Inflammatory macrophage treated with lipopolysaccharide for 4 hours (primary cell): ENCODE measurements around the gene SLIT3.
A peak's percentile ranks its signal among the peaks of the same experiment; 100 is the strongest.

ENCODE experiments used
- DNase-seq: peaks from one replicate; pipeline ENCODE4 v3.0.0-alpha.2; 2020

SLIT3 gene

DNA sequence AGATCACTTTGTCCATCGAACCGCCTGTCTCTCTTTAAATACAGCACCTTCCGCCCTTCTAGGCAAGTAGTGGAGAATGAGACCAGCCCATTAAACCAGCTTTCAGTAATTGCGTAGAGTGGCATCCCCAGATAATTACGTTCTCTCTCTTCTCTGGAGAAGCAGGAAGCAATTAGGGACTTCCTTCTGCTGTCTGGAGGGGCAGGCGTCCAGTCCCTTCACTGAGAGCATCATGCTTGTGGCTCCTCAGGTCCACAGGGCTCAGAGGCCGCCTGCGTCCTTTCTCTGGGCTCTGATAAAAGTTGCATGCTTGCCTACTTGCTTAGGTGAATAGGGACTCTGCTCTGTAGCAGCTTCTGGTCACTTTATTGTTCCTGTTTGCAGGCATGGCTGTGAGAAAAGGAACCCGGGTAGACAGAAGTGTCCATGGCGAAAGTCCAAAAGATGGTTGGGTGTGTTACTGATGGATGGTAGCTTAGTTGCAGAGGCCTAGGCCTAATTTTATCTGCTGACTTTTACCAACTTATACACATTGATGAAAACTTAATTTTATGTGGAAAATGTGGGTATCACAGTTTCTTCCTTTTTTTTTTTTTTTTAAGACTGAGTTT lies 422.7 kb downstream of the SLIT3 start:
- DNase-seq: no peak

DNA sequence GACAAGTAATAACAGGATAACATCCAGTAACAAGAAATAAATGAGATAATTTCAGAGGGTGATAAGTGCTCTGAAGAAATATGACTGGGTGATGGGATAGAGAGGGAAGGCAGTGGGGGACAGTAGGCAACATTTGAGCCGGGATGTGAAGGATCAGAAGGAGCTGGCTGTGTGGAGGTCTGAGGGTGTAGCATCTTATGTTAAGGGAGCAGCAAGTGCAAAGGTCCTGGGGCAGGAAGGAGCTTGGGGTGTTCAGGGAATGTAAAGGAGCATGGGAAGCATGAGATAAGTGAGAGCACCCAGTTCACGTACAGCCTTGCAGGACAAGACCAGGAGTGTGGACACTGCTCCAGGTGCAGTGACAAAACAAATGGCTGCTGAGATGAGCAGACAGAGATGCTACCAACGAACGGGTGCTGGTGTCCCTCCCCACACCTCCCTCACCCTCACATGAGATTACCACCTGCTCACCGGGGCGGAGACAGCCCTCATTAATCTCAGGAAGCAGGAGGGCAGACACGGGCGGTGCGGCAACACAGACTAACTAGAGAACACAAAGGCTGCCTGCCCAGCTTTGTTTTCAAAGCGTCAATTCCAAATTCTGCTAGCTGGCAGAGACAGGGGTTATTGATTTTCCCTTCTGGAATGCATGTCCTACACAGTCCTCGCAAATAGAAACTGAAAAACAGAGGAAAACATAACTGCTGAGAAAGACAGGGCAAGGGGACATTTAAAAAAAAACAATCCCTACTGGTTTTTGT lies 423.6 kb downstream of the SLIT3 start:
- DNase-seq: no peak

GRCh38 chr5:168876419-168876818 lies 424.5 kb downstream of the SLIT3 start:
- no peak for DNase-seq

- no peak for DNase-seq
Measured at GRCh38 chr5:168875832-168876231, 425.1 kb downstream of the SLIT3 start.

DNA sequence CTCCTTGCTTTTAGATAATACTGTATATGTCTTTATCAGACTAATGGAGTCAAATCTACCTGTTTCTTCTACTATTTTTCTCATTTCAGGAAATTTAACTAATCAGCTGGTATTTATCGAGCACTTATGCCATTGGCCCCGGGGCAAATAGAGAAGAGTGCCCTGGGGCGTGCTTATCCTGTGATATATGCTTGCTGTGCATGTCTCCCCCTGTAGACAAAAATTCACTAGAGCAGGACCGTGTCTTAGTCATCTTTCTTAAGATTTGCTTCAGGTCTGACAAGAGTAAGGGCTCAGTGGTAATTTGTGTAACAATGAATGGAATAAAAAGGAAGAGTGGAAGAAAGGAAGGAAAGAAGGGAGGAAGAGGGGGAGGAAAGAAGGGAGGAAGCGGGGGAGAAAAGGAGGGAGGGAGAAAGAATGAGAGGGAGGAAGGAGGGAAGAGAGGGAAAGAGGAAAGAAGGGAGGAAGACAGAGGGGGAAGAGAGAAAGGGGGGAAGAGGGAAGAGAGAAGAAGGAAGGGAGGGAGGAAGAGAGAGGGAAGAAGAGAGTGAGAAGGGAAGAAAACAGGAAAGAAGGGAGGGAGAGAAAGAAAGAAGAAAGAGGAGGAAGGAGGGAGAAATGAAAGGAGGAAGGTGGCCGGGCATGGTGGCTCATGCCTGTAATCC lies 426.1 kb downstream of the SLIT3 start:
- DNase-seq: no peak

DNA sequence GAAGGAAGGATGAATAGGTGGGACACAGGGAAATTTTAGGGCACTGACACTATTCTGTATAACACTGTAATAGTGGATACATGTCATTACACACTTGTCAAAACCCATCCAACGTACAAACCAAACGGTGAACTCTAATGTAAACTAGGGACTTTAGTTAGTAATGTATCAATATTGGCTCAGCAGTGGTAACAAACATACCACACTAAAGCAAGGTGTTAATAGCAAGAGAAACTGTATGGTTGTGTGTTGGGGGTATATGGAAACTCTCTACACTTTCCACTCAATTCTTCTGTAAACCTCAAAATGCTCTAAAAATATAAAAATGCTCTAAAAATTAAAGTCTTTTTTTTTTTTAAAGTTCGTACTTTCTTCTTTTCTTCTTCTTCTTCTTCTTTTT lies 428.7 kb downstream of the SLIT3 start:
- no peak for DNase-seq

DNA sequence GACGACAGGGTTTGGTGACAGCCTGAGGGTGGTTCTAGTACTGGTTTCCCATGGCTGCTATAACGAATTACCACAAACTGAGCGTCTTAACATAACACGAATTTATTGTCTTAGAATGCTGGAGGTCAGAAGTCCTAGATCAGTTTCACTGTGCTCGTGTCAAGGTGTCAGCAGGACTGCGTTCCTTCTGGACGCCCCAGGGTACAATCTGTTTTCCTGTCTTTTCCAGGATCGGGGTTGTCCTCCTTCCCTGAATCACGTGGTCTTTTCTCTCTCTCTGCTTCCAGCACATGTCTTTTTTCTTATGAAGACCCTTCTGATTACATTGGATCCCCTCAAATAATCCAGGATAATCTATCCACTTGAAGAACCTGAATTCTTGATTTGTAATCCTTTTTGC lies 430.0 kb downstream of the SLIT3 start:
- no peak for DNase-seq

DNA sequence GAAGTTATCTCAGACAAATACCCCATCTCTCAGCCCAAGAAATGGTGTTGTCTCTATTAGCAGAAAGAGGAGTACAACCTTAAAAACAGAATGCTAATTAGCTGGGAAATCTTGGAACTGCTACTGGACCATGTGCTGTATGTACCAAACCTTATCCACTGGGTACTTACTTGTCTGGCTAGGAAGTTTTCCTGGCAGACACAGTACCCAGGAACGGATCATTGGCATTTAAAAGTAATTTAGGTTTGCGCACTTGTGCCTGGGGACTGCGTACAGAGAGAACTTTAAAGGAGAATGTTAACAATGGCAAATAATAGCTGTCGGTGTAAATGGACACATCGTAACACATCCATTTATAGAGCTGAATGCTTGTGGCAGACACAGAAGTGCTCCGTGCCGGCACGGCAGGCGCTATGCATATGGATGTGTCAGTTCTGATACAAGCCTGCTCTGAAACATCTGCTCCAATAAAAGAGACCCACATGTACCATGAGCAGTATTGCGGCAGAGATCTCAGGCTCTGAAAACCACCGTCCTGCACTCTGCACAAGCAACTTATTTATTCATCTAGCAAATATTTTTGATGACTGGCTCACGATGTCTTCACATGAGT lies 431.2 kb downstream of the SLIT3 start:
- no peak for DNase-seq

- no peak for DNase-seq
Measured at GRCh38 chr5:168867241-168867640, 433.7 kb downstream of the SLIT3 start.

DNA sequence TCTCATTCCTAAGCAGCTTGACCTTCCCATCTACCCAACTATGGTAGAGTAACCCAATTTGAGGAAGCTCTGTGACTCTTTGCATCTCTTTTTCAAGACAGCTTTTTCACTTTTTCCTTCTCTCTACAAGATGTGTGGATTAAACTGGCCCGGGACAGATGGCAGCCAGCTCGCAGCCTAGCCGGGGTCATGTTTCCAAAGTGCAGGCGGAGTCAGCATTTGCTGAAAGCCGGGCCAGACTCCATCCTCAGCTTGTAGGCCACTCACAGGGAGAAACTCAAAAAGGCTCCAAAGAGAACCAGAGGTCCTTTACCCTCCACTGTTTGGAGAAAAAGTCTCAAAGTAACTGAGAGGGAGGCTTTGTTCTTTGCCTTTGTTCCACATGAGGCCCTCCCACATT lies 435.0 kb downstream of the SLIT3 start:
- DNase-seq: no peak

DNA sequence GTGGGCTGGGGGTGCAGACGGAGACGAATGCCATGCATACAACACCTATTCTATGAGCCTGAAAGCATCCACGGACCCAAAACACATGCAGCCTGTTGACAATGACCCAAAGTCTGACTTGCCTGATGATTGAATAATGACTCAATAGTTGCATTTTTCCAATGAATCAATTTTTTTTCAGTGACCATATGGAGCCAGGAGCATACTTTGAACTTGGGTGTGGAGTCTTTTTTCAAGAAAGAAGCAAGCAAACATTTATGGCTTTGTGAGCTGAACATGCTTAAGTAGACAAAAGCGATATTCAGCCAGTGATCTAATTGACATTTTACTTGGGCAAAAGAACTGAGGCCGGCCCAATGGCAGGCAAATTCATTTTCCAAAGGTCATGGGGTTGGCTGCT lies 437.9 kb downstream of the SLIT3 start:
- no peak for DNase-seq

DNA sequence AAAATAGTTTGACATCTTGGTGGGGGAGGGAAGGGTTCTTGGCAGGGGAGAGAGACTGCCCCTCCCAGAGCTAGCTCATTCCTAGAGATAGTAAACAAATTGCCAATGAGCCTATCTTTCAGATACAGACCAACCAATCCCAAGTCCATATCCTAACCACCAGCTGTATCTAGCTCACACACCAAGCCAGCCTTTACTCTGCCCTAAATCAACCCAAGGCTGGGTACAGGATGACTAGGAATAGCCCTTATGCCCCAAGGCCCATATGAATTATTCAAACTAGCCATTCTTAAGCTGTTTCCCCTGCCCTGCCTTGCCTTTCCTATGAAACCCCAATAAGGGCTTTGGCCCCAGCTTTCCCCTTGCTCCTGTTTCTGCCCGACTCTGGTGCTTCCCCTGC lies 440.4 kb downstream of the SLIT3 start:
- DNase-seq: no peak

- no peak for DNase-seq
Measured at GRCh38 chr5:168860081-168860480, 440.9 kb downstream of the SLIT3 start.

- DNase-seq: no peak
Measured at GRCh38 chr5:168859471-168859870, 441.5 kb downstream of the SLIT3 start.

GRCh38 chr5:168858994-168859393 lies 441.9 kb downstream of the SLIT3 start:
- no peak for DNase-seq

DNA sequence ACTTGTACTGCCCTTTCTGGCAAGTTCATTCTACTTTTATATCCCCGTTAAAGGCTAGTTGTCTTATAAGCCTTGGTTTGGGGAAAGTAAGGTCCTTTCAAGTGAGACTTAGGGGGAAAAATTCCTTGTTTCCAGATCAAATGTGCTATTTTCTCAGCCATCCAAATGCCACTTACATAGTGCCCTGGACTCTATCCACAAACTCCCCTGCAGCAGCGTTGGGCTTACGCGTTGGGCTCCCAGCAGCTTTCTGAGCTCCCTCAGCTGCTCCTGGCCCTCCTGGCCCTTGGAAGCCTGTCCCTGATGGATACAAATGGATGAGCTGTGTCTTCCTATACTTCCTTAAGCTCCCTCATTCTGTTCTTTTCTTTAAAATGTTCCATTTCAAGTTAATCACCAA lies 442.6 kb downstream of the SLIT3 start:
- DNase-seq: no peak

- DNase-seq: no peak
Measured at GRCh38 chr5:168853972-168854371, 447.0 kb downstream of the SLIT3 start.

- no peak for DNase-seq
Measured at GRCh38 chr5:168852329-168852728, 448.6 kb downstream of the SLIT3 start.

DNA sequence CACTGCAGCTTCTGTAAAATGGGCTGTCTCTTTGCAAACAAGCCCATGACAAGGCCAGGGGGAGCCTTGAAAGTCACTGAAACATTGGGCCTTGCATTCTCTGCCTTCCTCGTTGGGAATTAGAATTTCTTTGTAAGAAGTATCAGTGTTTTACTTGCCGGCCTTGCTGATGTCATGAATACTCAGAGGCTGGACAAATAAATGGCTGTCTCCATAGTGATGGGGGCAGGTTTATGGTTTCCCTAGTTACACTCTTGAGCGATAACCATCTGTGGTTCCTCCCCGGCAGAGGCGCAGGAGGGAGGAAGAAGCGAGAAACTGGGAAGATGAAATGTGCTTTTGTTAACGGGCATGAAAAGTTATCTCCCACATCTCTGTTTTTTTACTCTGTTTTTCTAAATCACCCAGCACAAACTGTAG lies 449.0 kb downstream of the SLIT3 start:
- DNase-seq: peak; percentile 27

DNA sequence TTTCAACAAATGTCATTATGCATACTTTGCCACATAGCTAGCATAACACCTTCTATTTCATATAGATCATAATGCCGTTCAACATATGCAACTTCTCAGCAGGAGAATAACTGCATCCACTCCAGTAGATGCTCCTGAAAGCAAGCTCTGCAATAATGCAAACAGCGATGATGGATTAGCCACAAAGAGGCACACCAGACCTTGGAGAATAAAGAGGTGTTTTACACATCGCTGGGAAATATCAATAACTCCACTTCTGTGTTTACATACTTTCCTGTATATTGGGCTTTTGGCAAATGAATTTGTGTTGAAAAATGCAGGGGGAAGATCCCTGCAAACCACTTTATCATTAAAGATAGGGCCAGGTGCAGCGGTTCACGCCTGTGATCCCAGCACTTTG lies 450.3 kb downstream of the SLIT3 start:
- DNase-seq: no peak

DNA sequence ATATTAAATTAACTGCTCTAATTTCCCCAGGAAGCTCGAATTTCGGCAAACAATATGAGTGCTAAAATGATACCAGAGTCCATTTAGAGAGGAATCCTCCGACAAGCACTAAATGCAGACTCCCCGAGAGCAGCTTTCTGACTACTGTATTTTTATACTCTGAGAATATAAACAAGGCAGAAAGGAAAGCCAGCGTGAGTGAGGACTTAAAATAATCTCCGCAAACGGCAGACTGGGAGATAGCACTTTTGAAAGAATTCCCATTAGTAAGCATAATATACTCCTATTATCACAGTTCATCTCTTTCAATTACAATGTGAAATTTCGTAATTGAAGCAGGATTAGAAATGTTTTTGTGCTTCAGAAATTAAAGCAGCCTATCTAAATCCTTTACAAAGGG lies 452.4 kb downstream of the SLIT3 start:
- DNase-seq: no peak

- no peak for DNase-seq
Measured at GRCh38 chr5:168847511-168848073, 453.3 kb downstream of the SLIT3 start.

GRCh38 chr5:168844922-168845296 lies 456.0 kb downstream of the SLIT3 start:
- no peak for DNase-seq
